EL (cell line): ENCODE data around the gene TGM1.
"Not testable (repeated sequence)": the region's sequence is repeated elsewhere in the genome, so short reads cannot be mapped to it uniquely, and the experiment has no call there.

ENCODE experiments used
- DNase-seq: peaks from one replicate; pipeline ENCODE4 v3.0.0-alpha.2; 2016

Gene TGM1

DNA sequence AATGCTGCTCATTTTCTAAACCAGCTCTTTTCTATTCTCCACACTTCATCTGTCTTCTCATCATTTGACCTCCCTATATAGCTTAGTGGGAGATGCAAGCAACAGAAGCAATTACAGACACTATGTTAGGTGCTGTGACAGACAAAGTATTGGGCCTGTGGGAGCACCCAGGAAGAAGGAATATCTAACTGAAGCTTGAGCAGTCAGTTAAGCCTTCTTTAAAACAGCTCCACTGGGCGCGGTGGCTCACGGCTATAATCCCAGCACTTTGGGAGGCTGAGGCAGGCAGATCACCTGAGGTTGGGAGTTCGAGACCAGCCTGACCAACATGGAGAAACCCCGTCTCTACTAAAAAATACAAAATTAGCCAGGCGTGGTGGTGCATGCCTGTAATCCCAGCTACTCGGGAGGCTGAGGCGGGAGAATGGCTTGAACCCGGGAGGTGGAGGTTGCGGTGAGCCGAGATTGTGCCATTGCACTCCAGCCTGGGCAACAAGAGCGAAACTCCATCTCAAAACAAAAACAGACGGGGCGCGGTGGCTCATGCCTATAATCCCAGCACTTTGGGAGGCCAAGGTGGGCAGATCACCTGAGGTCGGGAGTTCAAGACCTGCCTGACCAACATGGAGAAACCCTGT lies 59.6 kb downstream of the TGM1 start:
- not testable (repeated sequence) for DNase-seq

GRCh38 chr14:24202538-24202937 lies 60.4 kb downstream of the TGM1 start:
- not testable (repeated sequence) for DNase-seq
